Activated CD4-positive, alpha-beta T cell treated with anti-CD3 and anti-CD28 coated beads for 48 hours (primary cell): ENCODE data around the gene CCDC47.

Source experiments
- DNase-seq: peaks from one replicate; pipeline ENCODE4 v3.0.0-alpha.2; 2020

Gene CCDC47

DNA sequence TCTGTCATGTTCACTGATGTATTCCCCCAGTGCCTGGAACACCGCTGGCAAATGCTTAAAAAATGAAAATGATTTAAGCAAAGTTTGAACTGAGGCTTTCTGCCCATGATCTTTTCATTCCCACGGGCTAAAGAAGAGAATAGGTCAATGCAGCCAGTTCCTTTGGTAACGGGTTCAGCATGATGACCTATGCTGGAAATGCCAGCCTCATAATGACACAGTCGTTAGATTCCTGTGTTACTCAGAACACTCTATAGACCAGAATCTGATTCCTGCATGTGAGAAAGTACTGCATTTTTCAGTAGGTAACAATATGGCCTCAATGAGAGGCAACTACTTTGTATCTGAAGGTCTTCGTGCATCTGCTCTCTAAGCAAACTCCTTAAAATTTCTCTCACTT lies 54.4 kb downstream of the CCDC47 start:
- no peak for DNase-seq

DNA sequence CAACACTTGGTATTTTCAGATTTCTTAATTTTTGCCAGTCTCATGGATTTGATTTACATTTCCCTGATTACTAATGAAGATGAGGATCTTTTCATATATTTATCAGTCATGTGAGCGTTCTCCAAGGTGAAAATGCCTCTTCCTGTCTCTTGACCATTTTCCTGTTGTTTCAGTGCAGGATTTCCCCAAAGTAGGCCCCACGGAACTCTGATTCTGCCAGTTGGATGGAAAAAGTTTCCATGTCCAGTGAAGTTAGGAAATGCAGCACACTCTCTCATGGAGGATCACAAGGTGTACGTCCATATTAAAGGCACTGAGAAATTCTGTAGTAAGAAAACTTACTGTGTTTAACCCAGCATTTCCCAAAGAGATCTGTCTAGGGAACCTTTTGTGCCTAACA lies 57.0 kb downstream of the CCDC47 start:
- DNase-seq, result no peak

DNA sequence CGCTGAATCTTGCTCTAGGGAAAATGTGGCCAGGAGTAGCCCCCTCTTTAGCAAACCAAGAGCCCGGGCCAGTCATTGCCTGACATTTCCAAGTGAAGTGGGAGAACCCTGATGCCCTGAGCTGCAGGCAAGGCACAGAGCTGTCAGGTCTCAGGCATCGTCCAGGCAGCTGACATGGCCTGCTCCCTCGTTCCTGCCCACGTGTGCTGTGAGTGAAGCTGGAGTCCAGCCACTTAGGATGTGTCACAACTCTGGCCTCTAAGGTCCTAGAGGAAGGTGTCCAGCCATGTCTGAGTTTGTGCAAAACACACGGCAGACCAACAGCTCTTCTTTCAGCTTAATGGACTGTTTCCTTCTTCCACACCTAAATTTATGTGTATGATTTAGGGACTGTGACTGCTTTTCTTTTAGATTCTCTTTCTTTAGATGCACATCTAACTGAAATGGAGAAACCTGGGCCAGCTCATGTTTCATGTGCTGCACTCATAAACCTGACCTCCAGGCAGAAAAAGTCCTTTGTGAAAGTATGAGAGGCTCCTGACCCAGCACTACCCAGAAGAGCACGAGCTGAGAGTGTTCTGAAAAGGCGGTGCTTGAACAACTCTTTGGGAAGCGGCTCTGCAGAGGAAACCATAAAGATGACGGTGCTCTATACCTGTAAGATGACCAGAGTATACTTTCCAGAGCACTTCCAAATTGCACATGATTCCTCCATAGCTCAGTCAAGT lies 58.7 kb downstream of the CCDC47 start:
- no peak for DNase-seq

DNA sequence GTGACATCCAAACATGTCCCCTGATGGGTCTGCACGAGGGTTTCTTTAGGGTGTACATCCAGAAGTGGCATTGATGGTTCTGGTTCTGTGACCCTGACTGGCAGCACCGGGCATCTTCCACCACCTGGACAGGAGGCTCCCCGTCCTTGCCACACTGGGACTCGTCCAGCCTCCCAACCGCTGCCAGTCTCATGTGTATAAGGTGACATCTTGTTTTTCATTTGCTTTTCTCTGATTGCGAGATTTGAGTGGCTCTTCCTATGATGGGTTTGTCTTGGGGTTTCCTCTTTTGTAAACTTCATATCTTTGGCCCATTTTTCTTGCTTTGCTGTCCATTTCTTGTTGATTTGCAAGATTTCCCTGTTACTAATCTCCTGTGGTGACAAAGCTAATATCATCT lies 64.3 kb downstream of the CCDC47 start:
- DNase-seq, result no peak

DNA sequence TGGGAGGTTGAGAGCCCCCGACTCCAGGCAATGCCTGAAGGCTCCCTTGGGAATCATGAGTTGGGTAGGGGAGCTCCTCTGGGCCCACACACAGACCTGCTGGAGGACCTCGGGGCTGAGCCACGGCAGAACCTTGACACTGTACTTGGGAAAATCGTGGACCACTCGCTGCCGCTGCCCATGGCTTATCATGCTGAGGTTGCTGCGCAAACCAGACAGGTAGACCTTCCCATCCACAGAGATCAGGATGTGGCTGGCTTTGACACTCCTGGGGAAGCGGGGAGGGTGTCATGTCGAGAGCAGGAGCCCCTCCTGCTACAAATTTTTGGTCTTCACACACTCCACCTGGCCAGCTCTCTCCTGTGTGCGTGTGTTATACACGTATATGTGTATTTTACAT lies 66.2 kb downstream of the CCDC47 start:
- DNase-seq, result no peak

DNA sequence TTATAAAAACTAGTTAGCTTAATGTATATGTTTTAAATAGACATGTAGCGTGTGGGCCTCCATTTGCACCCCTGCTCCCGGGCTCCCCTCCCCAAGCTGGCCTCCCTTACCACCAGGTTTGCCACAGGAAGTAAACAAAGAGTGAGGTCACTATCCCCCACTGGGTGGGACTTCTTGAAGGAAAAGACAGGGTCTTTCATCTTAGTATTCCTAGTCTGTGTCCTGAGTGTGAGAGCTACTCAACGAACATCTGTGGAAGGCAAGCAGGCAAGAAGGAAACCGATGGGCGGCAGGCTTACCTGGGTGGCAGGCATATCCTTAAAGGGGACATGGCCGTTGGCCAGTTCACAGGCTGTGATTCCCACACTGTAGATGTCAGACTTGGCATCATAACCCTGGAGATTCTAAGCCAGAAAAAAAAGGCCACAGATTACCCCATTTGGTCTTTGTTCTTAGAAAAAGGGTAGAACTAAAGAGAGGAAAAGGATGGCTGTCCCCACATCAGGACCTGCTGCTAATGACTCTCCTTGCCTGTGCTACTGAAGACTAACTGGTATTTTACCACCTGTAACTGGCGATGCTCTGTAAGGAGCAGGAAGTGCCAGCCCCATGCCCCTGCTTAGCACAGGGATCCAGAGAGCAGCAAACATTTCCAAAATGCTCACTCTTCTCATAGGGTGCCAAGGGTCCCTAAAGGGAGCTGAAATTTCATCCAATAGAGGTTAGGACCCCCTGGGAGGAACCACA lies 66.9 kb downstream of the CCDC47 start:
- no peak for DNase-seq

DNA sequence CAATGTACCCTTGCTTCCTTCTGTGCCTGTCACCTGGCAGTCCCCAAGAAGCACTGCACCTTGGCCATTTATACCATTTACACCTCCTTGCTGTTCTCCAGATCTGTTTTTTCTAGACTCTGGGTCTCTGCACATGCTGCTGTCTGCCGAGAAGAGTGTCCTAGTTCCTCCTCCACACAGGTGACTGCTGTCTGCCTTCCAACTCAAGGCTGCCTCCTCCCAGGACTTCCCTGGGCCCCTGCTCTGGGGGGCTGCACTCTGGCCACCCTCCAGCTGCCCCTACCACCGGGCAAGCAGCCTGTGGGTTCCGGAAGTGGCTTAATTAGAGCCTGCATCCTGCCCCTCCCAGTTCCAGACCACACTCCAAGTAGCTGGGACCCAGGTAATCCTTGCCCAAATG lies 67.7 kb downstream of the CCDC47 start:
- DNase-seq, result no peak

DNA sequence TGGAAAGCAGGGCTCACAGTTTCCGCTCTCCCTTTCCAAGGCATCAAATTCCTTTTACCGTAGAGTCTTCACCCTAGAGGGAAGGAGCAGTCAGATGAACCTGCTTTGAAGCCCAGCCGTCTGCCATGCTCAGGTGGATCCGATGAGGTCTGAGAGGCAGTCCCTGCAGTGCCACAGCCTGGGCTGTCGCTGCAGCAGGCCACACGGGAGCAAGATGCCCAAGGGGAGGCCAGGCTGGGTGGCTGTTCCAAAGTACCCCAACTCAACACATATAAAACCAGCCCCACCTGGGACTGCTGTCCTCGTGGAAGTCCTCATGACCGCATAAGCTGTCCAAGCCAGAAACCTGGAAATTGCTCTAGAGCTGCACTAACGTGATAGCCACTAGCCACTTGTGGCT lies 68.6 kb downstream of the CCDC47 start:
- no peak for DNase-seq

DNA sequence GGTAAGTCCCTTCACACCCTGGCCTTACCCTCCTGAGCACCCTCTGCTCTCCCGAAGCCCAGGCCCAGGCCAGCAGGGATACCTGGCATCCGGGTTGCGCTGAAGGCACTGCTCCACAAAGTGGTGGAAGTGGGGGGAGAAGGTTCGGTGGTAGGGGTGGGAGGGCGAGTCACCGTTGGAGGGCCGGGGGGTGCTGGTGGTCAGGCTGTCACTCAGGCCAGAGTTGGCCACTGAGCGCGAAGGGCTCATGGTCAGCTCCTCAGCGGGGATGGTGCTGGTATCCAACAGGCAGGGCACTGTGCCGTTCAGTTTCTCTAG lies 69.2 kb downstream of the CCDC47 start:
- no peak for DNase-seq

DNA sequence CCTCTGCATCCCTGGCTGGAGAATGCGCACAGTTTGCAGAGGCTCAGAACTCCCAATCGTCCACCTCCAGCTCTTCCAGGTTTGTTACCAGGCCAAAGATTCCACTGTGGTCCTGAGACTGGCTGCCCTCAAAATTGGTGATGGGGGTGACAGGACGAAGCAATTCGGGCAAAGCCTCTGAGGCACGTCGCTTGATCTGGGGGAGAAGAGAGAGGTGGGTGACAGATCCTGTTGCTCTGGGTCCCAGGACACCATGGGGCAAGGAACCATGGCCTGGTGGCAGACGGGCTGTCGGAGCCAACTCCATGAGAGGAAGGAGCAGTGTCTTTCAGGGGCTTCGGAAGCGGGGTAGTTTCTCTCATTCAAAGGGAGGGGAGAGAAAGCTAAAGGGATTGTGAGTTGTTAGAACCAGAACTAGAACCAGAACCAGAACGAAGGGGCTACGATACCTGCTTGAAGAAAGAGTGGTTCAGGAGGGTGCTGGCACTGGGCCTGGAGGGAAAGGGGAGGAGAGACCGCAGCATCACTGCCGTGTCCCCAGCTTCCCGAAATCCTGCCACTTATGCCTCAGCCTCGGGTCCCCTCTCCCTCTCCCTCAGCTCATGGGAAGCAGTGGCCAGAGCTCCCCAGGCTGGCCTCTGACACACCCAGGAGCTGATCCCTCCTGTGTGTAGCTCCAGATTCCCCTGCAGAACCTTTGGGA lies 69.7 kb downstream of the CCDC47 start:
- DNase-seq, result no peak

DNA sequence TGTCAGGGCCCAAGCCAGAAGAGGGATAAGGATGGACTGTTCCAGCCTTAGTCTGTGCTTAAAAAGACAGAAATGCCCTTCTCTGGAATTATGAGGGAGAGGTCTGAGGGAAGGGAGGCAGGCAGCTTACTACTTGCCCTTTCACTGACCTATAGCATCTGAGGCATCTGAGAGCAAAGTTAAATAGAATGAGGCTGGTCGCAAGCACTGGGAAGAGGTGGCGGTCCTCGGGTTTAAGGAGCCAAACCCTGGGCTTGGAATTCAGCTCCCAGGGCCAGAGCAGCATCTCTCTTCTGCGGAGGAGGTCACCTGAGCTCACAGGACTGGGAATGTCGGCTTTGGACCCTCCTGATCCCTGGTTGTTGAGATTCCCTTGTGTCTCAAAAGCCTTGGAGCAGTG lies 70.4 kb downstream of the CCDC47 start:
- DNase-seq, result no peak

DNA sequence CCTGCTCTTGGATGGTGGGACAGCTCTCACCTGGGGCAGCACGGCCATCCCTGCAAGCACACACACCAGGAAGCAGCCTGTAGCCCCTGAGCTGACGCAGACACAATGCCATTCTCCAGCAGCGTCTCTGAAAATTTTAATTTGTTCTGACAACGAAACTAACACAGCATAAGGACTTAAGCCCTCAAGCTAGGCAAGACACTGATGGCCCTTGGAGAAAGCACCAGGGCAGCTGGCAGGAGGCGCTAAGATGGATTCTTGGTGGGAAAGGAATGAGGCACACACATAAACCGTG lies 70.7 kb downstream of the CCDC47 start:
- DNase-seq, result no peak

DNA sequence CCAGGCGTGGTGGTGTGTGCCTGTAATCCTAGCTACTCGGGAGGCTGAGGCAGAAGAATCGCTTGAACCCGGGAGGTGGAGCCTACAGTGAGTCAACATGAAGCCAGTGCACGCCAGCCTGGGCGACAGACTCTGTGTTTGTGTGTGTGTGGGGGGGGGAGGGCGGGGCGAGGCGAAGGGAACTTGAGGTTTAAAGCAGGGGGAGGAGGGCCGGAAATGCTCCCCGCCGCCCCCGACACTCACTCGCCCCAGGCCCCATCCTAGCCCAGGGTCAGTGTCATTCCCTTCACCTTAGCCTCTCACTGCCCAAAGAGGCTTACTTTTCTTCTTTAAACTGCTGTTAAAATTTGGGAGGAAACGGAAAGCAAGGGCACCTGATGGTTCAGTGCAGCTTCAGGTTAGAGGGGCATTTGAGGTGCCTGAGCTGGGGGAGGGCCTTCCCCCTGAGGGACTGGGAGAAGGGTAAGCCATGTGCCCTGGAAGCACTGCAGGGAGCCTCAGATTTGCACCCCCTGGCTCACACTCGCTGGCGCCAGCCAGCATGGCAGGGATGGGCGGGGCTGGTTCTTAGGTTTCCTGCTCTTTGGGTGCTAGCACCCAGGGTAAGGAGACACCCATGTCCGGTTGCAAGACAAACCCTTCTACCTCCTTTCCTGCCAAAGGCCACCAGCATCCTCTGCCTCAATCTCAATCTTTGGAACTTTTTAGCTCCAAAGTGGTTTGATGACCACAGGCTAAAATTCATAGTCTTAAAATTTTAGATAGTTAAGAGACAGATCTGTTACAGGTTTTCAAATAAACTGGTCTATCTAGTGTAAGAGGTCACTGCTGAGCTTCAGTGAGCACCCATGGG lies 71.3 kb downstream of the CCDC47 start:
- DNase-seq, result peak; percentile 86

DNA sequence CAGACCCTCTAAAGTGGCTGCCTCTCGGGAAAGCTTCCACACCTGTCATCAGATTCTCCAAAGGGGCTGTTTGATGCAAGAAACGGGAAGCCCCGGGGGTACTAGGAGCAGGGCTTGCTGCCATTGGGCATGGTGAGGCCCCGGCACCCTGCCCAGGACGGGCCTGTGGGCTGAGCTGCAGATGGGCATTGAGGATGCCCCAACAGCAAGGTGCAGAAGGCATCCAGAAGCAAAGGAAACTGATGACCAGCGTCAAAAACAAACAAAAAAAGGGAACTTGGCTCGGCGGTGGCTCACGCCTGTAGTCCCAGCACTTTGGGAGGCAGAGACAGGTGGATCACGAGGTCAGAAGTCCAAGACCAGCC lies 72.0 kb downstream of the CCDC47 start:
- no peak for DNase-seq

DNA sequence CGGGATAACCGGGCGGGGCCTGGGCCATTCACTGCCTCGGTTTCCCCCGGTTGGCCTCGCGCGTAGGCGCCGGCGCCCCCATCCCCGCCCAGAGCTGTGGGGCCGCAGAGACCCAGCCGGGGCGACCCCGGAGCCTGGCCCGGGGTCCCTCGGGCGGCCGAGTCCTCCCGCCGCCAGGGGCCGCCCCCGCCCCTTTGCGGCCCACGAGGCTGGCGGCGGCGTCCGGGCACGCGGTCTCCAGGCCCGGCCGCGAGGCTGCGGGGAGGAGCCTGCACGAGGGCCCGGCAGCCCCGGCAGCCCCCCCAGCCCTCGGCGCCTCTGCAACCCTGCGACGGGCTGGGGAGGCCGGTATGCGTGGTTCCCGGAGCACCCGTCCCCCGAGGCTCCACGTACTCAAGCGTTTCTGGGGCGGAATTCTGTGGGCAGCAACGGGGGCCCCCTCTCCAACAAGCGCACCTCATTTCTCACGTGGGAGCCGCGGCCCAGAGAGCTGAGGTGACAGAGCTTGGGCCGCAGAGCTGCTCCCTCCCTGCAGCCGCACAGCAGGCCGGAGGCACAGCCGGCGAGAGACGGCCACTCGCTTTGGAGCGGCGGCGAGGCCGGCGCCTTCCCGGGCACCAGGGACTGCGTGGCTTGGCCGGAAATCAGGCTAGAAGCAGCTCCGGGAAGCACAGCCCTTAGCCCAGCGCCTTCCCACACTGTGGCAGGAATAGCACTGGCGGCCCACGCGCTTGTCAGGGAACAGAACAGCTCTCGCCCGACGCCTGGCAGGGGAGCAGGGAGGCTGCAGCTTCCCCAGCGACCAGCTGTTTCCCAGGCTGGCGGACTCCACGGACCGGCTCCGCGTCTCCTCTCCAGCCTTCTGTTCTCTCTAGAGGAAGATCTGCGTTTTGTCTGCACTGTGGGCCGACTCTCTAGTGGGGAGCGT lies 72.6 kb downstream of the CCDC47 start:
- peak; percentile 65 for DNase-seq

DNA sequence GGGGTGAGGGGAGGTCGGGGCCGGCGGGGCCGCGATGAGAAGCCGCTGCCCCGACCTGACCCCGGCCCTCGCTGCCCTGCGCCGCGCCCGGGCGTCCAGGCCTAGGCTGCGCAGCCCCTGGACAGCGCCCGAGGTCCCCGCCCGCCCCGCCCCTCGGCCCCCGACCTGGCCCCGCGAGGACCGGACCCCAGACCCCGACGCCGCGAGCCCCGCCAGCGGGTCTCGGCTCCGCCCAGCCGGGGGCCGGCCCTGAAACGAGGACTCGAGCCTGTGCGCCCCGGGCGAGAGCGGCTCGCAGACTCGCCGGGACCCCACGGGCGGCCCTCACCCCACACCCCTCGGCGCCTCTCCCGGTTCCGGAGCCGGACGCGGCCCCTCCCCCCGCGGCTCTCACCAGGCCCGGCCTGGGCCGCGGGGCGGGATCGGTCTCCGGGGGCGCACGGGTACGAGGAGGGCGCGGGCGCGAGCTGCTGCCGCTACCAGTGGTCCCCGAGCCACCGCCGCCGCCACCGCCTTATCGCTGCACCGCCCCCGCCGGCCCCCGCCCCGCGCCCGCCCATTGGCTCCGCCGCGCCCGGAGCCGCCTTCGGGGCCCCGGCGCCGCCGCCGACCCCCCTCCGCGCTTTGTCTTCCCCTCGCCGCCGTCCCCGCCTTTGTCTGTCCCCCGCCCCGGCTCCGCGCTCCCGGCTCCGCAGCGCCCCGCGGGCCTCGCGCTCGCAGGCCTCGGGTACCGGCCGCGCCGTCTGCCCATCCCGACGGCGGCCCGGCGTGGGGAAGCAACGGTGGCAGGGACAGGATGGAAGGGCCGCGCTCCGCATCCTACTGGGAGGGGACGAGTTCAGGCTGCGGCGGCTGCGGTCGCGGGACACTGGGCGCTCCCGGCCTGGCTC lies 73.5 kb downstream of the CCDC47 start, which contains the start of gene LIMD2:
Gene LIMD2, minus strand, starts transcription at position 488 of the 890 bp plus-strand sequence. CDS start 827 bp downstream, outside the sequence.
- DNase-seq, result peak; percentile 80

DNA sequence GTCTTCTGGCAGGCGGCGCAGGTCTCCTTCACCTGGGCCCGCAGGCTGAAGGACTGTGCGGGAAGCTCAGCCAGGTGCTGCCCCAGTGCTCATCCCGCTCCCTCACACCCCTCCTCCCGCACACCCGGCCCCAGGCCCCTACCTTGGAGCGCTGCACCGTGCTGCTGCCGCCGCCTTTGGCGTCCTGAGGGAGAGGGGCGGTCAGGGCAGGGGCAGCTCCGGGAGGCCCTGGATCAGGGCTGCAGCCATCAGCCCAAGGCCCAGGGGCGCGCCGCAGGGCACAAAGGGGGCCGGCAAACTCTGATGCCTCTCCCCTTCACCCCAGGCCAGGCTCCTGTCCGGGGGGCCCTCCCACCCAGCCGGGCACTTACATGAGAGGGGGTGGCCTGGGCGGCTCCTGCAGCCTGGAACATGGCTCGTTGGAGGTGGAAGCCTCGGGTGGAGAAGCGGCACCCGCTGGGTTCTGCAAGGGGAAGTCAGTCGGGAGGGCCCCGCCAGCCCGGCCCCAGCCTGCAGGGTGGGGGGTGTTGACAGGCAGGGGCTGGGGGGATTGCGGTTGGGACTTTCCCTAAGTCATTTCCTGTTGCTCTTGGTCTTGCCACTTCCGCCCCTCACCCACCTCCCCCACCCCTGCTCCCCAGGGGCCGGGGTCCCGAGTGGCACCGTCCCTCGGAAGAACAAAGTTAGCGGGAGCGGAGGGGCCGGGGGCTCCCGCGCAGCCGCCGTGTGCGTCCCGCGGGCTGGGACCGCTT lies 74.3 kb downstream of the CCDC47 start:
- DNase-seq, result peak; percentile 80

DNA sequence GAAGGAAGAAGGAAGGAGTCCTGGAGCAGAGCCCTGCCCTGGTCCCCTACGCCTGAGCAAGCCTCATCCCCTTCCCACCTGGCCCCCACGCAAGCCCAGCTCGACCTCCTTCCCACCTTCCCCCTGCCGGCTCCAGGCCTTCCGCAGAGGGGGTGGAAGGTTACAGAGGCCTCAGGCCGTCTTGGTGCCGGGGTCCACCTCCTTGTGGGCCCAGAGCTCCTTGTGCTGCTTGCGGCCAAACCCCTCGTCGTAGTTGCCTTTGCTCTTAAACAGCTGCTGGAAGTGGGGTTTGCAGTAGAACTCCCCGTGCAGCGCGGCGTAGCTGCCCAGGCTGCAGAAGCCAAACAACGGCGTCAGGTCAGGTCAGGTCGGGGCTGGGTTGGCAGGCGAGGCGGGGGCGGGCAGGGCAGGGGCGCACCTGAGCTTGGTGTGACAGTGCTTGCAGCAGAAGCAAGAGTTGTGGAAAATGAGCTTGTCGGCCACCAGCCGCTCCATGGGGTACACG lies 75.0 kb downstream of the CCDC47 start:
- DNase-seq, result peak; percentile 59

DNA sequence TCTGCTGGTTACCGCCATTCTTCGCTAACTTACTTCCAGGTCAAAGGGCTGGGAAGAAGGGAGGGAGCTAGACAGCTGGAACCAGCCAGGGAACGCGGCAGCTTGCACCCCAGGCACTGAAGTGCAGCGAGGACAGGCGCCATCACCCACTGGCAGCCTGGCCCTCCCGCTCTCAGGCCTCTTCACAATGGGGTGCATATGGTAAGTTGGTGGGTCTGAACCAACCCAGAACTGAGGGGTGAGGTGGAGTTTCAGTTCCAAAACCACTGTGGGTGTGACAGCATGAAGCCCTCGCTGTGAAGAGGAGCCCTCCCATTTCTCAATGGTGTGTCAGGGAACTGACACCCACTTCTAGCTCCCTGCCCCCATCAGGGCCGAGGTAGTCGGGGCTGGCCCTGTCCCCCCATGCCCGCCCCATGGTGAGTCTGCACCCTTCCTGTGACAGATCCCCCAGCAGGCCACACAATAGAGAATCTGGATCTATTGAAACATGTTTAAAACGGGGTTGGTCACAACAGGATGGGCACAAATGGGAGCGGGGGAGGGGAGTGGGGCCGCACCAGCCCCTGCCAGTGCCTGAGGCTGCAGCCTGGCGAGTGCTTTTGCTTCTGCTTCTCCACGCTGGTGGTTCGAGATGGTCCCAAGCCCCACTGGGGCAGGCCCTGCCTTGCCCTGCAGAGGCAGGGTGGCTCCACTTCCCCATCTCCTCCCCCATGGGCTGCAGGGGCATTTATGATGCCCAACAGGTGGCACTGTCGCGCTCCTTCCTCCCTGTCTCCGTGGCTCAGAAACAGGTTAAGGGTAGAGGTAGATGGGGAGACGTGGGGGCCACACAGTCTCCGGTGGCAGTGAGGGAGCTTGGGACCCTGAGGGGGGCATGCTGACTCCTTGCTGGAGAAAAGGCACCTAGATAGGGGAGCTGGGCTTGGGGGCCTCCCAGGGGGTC lies 75.8 kb downstream of the CCDC47 start:
- DNase-seq, result peak; percentile 87
